Measurements from ENCODE around the gene ATP5ME.

The ATP5ME gene

DNA sequence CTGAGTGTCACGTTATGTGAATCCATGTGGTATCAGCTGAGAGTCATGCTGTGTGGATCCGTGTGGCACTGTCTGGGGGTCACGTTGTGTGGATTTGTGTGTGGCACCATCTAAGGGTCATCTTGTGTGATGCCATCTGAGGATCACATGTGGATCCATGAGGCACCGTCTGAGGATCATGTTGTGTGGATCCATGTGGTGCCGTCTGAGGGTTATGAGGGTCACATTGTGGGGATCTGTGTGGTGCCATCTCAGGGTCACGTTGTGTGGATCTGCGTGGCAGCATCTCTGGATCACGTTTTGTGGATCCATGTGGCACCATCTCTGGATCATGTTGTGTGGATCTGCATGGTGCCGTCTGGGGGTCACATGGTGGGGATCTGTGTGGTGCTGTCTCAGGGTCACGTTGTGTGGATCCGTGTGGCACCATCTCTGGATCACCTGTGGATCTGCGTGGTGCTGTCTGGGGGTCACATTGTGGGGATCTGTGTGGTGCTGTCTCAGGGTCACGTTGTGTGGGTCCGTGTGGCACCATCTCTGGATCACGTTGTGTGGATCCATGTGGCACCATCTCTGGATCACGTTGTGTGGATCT, 41.8 kb downstream of the ATP5ME start:
- no peak for DNase-seq

GRCh38 chr4:630656-631055, 43.4 kb downstream of the ATP5ME start:
- no peak for DNase-seq

DNA sequence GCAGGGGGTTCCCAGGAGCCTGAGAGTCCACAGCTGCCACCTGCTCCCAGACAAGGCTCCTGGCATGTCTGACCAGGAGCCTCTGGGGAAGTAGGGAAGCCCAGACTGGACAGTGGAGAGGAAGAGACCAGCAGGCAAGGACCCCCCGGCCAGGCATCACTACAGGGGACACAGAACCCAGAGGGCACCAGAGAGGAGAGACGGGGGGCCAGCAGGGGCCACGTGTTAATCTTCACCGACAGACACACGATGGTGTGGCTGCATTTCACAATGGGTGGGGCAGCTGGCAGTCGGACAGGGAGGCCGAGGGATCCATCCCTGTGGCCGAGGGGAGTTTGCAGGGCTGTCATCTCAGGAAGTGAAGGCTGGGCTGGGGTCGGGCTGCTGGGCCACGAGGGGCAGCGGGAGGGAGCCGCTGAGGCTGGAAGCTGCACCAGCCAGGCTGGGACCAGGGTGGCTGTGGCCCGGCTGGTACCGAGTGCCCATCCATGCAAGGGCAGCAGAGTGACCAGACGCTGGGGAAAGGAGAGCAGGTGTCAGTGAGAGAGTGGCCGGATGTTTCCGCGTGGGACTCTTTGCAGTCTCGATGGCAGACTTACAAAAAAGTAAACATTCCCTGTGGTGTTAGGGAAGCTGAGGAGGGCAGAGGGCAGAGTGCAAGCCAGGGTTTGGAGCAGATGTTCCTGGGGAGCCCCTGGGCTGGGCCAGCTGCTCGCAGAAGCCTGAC, 44.0 kb downstream of the ATP5ME start:
- no peak for DNase-seq

DNA sequence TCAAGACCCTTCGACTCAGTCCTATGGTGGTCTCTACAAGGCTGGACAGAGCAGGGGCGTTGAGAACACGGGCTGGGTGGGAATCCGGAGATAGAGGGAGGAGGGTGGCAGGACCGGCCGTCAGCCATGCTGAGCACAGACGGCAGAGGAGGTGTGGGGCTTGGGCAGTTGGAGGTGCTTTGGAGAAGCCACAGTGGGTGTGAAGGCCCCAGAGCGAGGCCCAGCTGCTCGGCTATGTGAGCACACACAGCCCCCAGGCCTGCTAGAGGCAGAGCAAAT, 44.5 kb downstream of the ATP5ME start:
- DNase-seq = no peak

- no peak for DNase-seq
Measured at GRCh38 chr4:628821-629635, 45.0 kb downstream of the ATP5ME start.

GRCh38 chr4:628311-628741, 45.8 kb downstream of the ATP5ME start:
- DNase-seq = no peak

DNA sequence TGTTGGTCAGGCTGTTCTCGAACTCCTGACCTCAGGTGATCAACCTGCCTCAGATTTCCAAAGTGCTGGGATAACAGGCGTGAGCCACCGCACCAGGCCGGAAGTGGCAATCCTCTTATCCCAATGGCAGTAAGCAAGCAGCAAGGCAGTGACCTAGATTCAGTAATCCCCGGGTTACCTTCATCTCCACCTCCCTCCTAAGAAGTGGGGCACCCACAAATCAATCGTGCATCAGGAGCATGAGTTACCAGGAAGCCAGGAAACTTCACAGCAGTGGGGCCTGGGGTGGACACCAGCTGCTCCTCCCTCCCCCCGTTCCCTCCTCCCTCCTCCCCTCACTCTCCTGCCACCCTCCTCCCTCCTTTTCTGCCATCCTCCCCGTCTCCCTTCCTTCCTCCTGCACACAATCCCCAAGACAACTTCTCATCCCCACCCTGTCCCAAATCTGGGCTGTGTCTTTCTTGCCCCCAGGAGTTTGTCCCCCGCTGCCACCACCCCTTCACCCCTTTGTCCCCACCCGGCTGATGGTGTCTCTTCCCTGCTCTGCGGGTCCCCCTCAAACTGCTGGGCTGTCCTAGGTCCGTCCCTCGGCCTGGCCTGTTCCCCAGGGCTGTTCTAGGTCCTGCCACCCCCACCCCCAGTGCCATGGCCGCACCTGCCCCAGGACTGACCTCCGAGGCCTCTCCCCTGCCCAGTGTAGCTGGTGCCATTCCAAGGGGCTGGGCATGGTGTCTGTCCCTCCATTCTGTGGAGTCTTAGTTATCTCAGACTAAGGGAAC, 46.5 kb downstream of the ATP5ME start:
- DNase-seq = no peak

- no peak for DNase-seq
Measured at GRCh38 chr4:626201-627091, 47.6 kb downstream of the ATP5ME start.

GRCh38 chr4:625631-626161, 48.4 kb downstream of the ATP5ME start:
- no peak for DNase-seq

DNA sequence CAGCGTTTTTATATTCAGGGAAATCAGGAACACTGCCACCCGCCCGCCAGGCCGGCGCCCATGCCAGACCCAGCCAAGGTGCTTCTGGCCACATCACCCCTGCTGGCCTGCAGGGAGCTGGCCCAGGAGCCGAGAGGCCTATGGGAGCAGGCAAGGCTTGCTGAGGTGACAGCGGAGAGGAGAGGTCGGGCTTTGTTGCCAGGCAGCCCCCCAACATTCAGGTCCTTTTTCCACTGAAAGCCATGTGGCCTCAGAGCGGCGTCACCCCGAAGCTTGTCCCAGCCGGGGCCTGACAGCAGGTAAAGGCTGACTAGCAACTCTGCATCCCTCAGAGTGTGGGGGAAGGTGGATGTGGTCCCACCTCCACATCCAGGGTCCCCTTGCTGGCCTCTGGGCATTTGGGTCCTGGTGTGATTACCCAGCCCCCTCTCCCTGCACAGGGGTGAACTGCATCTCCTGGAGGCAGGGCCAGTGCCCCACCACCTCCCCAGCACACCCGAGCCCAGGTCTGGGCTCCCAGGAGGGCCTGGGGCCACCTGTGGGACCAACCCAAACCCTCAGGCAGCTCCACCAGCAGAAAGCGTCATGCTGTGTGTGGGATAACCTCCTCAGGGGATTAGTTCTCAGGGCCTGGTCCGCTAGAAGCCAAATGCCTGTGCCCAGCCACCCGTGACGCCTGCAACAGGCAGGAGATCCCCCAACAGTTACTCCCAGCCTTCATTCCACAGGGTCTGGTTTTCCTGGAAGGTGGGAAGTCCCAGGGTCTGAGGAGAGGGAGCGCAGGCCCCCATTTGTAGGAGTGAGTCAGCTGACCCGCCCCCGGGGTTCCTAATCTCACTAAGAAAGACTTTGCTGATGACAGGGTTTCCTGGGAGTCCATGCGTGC, 49.1 kb downstream of the ATP5ME start, which contains the start of gene PDE6B:
Gene PDE6B (plus strand): TSS at position 869 of the 886 bp plus-strand sequence. CDS start 54 bp downstream, outside the sequence.
- no peak for DNase-seq

GRCh38 chr4:623914-624566, 50.0 kb downstream of the ATP5ME start:
- no peak for DNase-seq

DNA sequence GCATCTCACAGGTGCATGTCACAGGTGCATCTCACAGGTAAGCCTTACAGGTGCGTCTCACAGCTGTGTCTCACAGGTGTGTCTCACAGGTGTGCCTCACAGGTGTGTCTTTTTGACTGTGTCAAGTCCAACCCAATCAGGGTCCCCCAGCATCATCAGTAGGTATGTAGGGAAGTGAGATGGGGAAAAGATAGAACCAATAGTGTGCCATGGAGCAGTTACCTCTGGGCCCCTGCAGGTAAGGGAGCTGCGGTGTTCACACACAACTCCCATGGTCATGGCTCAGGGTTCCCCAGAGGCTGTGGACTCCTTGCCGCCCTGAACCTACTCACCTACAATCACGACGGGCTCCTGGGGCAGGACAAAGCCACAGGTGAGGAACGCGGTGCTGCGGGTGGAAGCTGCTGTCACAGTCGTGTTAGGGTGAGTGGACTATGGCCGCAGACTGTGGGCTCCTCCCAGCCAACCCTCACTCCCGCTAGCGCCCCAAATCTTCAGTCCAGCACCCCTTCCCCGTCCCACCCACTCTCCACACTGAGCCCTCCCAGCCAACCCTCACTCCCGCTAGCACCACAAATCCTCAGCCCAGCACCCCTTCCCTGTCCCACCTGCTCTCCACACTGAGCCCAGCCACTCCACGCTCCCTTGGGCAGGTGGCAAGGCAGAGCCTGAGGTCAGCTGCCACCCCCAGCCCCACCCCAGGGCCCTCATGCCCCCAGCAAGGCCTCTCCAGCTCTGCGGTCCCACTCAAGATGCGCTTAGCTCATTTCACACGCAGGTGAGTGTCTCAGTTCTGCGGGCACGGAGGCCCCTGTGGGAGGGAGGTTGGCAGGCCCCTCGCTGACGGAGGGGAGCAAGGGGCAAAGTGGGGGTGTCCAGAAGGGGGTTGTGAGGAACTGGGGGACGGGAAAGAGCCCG, 50.8 kb downstream of the ATP5ME start:
- no peak for DNase-seq

All from NCI-H2029 treated with DMSO at 0.1 percent for 48 hours (cell line).